Left lung (tissue), 10 donors: ENCODE data around the gene FNDC8. TPM values are rescaled to one million over a fixed set of nuclear protein-coding genes. Genes with fewer than 3 reads are reported as not detected.
"Not testable (repeated sequence)": the region's sequence is repeated elsewhere in the genome, so short reads cannot be mapped to it uniquely, and the experiment has no call there.

ENCODE experiments used
- ATAC-seq: fragments of 200-7000 bp; cut with Tn5 transposase; one replicate; pipeline ENCODE4 v1.9.1; 2020; ENCODE audit warnings: moderate library complexity
- DNase-seq, 4 donors: peaks; one replicate each; pipeline ENCODE4 v3.0.0-alpha.2; 2013 to 2020
- H3K27ac ChIP-seq, 2 donors: fragments of 200-600 bp; sonication (generic) in 1 of 2; one replicate each; pipeline versions ENCODE4 v1.5.0 to v1.8.0; 2020 to 2021
- H3K27me3 ChIP-seq, 2 donors: fragments of 200-600 bp; sonication (generic) in 1 of 2; one replicate each; pipeline versions ENCODE4 v1.5.0 to v1.8.0; 2020 to 2021
- H3K36me3 ChIP-seq, 2 donors: fragments of 200-600 bp; sonication (generic) in 1 of 2; one replicate each; pipeline versions ENCODE4 v1.5.0 to v1.8.0; 2020 to 2021
- H3K4me1 ChIP-seq, 2 donors: fragments of 200-600 bp; one replicate each; pipeline ENCODE4 v1.8.0; 2021
- H3K4me3 ChIP-seq, 2 donors: fragments of 200-600 bp; sonication (generic) in 1 of 2; one replicate each; pipeline versions ENCODE4 v1.5.0 to v1.8.0; 2020 to 2021; ENCODE audit warnings: mild to moderate bottlenecking in 1 of 2
- H3K9me3 ChIP-seq, 2 donors: fragments of 200-600 bp; sonication (generic) in 1 of 2; one replicate each; pipeline versions ENCODE4 v1.5.0 to v1.8.0; 2020 to 2021
- CTCF ChIP-seq, 2 donors: fragments of 200-600 bp; sonication (generic) in 1 of 2; IDR thresholded peaks; one replicate each; pipeline versions ENCODE4 v1.5.0 to v1.8.0; 2021; ENCODE audit warnings: antibody characterized with exemption in 2 of 2
- intact Hi-C, 2 donors: fragments of 100-400 bp; cut with DNase I; formaldehyde crosslinking; loops; one replicate each; pipeline versions ENCODE4 v1.11.2 to v1.14.2; 2022
- polyA plus RNA-seq, 6 donors: library from polyadenylated mRNA; unstranded; fragments of 120-200 nt; gene quantifications; one replicate each; pipeline ENCODE4 v1.2.1, GENCODE V29; 2013; ENCODE audit not compliant: insufficient read length in 6 of 6
- total RNA-seq, 2 donors: library from RNA; stranded (reverse); fragmentation: NEBNext Ultra II Directional; extraction: Animal tissue kit (Norgen Biotek cat#: 25700); gene quantifications; one replicate each; pipeline ENCODE4 v1.2.1, GENCODE V29; 2021
- donor health status: DM: no; HTN: yes; CAD: no.
- donor health status: DM: no; HTN: no; CAD: no.

The FNDC8 gene
- total and polyA plus RNA-seq, 8 donors, result 0.20 to 0.34 (median 0.25) TPM; not detected in 3

- H3K27ac ChIP-seq, result no peak overlapping the region
- ATAC-seq (no peak), DNase-seq (no peak)
- no peaks in the 10 kb centered on the region for H3K27me3 ChIP-seq
- no peak for TF ChIP-seq CTCF (IDR thresholded peaks at IDR 0.05)
- H3K4me1 ChIP-seq, result no peaks in the 10 kb centered on the region
- H3K4me3 ChIP-seq, result no peak overlapping the region
- H3K36me3 ChIP-seq, result no peaks in the 10 kb centered on the region
- intact Hi-C loops, result no loop called here
- H3K9me3 ChIP-seq, result no peaks in the 10 kb centered on the region
Observed at GRCh38 chr17:35175638-35176415, 54.4 kb downstream of the FNDC8 start.

GRCh38 chr17:35176897-35177296 lies 55.5 kb downstream of the FNDC8 start:
- DNase-seq (no peak), ATAC-seq (no peak)
- H3K9me3 ChIP-seq, result no peaks in the 10 kb centered on the region
- H3K4me3 ChIP-seq, result no peak overlapping the region
- intact Hi-C loops, result no loop called here
- no peaks in the 10 kb centered on the region for H3K27me3 ChIP-seq
- H3K27ac ChIP-seq, result no peak overlapping the region
- no peak for TF ChIP-seq CTCF (IDR thresholded peaks at IDR 0.05)
- H3K4me1 ChIP-seq, result no peaks in the 10 kb centered on the region
- no peaks in the 10 kb centered on the region for H3K36me3 ChIP-seq

GRCh38 chr17:35179379-35179778 lies 58.0 kb downstream of the FNDC8 start:
- DNase-seq, H3K27me3 ChIP-seq, H3K27ac ChIP-seq, ATAC-seq, H3K4me1 ChIP-seq, H3K36me3 ChIP-seq, H3K4me3 ChIP-seq, intact Hi-C loops, H3K9me3 ChIP-seq: not testable (repeated sequence)

Other genes with a start within 250 kb of the FNDC8 start
- gene CCT6B, start 160.2 kb upstream of the FNDC8 start, total RNA-seq, result 1 to 10 TPM in 1 of 2 donors, under 1 TPM in 1; 0.58 to 2.0 TPM
- 1 to 10 TPM; 2.9 to 5.1 (median 3.8) TPM for gene CCT6B, start 160.2 kb upstream of the FNDC8 start, polyA plus RNA-seq
- gene ZNF830, start 160.1 kb upstream of the FNDC8 start, total RNA-seq, result 10 to 100 TPM; 11.8 to 11.9 TPM
- gene ZNF830, start 160.1 kb upstream of the FNDC8 start, polyA plus RNA-seq, result 10 to 100 TPM; 19.5 to 27.5 (median 21.8) TPM
- gene LIG3, start 141.1 kb upstream of the FNDC8 start, total RNA-seq, result 10 to 100 TPM; 27.5 to 30.1 TPM
- gene LIG3, start 141.1 kb upstream of the FNDC8 start, polyA plus RNA-seq, result 10 to 100 TPM; 27.3 to 43.7 (median 35.3) TPM
- 10 to 100 TPM; 22.2 to 42.0 TPM for gene RFFL, start 57.9 kb upstream of the FNDC8 start, total RNA-seq
- gene RFFL, start 57.9 kb upstream of the FNDC8 start, polyA plus RNA-seq, result 10 to 100 TPM; 19.6 to 24.1 (median 22.2) TPM
- 10 to 100 TPM; 13.6 to 20.8 TPM for gene RAD51D, start 1.8 kb upstream of the FNDC8 start, total RNA-seq
- 10 to 100 TPM; 15.4 to 18.0 (median 16.4) TPM for gene RAD51D, start 1.8 kb upstream of the FNDC8 start, polyA plus RNA-seq
- gene NLE1, start 20.7 kb downstream of the FNDC8 start, total RNA-seq, result 10 to 100 TPM in 1 of 2 donors, 1 to 10 TPM in 1; 8.7 to 15.3 TPM
- gene NLE1, start 20.7 kb downstream of the FNDC8 start, polyA plus RNA-seq, result 10 to 100 TPM; 18.1 to 23.0 (median 20.7) TPM
- under 1 TPM; 0.20 to 0.65 TPM for gene UNC45B, start 26.2 kb downstream of the FNDC8 start, total RNA-seq
- under 1 TPM; 0.25 to 0.43 (median 0.39) TPM for gene UNC45B, start 26.2 kb downstream of the FNDC8 start, polyA plus RNA-seq
- not detected for gene SLC35G3, start 72.8 kb downstream of the FNDC8 start, total RNA-seq
- not detected for gene SLC35G3, start 72.8 kb downstream of the FNDC8 start, polyA plus RNA-seq
- gene SLFN5, start 121.5 kb downstream of the FNDC8 start, total RNA-seq, result 10 to 100 TPM; 51.3 to 67.5 TPM
- gene SLFN5, start 121.5 kb downstream of the FNDC8 start, polyA plus RNA-seq, result 10 to 100 TPM; 20.8 to 28.2 (median 22.6) TPM